HL-60/S4 (cell line): Measurements from ENCODE around the gene SIN3A.
"Not testable (repeated sequence)": the region's sequence is repeated elsewhere in the genome, so short reads cannot be mapped to it uniquely, and the experiment has no call there.

Experiments used
- in situ Hi-C: fragments of 300-500 bp; cut with MboI; formaldehyde crosslinking; loops from 2 replicates; pipeline ENCODE4 v1.14.3; 2022; ENCODE audit warnings: low sequenced_read_pairs

Gene SIN3A

DNA sequence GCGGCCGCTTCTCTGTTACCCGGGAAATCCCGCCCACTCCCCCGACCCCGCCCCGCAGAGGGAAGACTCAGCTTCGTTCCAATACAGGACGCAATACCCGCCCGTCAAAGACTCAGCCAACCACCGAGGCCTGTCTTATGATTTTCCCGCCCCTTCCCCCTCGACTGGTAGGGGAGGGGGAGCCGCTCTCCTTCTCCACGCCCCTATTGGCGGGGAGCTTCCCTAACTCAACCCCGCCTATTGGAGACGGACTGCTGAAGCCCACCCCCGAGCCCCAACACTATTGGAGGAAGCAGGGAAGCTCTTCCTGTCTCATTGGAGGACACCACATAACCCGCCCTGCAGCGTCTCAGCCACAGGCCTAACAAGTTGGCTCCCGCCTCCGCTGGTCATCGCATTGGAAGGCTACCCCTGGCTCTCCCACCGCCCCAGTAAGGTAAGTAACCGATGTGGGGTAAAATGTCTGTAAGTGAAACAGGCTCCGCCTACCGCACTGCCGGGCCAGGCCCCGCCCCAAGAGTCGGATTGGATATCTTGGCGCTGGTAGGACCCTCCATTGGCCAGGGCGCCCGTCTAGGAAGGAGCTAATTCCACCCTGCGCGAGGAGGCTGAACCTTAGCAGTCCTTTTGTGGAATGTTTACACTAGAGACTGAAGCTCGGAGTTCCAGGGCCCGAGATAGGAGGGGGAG lies at the start of gene SIN3A:
TSS of gene SIN3A (minus strand) at position 17 of the 690 bp plus-strand sequence. CDS start 21,315 bp downstream, outside the sequence.
- in situ Hi-C loops, result no loop called here

DNA sequence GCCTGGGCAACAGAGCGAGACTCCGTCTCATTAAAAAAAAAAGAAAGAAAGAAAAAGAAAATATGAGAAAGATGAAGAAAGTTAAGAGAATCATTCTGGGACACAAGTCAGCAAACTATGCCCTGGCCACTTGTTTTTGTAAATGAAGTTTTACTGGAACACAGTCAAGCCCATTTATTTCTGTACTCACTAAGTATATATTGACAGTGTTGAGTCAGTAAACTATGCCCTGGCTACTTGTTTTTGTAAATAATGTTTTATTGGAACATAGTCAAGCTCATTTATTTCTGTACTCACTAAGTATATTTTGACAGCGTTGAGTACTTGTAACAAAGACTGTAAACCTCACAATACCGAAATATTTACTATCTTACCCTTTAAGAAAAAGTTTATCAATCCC lies 42.2 kb upstream of the SIN3A start:
- in situ Hi-C loops, result no loop called here

DNA sequence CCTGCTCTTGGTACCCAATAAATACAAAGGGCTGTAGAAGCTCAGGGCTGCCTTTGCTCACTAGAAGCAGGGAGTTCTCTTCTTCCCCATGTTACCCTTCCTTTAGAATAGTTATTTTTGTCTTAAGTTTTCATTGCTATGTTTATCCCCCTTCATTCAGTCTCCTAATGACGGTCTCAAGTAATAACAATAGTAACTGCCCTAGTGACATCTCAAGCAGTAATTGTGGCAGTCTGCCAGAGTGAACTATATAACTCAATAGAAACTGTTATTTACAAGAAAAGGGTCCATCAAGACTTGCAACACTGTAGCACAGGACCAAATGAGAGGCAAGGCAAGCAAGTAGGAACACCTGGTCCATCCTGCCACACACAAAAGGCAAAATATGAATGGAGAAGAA lies 32.5 kb upstream of the SIN3A start:
- in situ Hi-C loops, result no loop called here

DNA sequence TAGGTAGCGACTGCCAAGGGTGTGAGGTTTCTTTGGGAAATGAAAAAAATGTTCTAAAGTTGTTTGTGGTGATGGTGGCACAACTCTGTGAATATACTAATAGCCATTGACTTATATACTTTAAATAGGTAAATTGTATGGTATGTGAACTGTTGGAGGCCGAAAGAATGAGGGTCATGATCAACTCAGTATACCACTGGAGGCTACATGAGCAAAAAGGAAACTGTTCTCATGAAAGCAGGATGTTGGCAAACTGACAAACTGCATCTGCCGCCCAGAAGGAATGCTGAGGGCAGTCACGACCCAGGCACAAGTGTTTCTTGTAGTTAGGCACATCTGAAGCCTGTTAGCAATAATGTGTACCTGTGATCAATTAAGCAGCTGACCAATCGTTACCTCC lies 32.1 kb upstream of the SIN3A start:
- in situ Hi-C loops, result not testable (repeated sequence)

DNA sequence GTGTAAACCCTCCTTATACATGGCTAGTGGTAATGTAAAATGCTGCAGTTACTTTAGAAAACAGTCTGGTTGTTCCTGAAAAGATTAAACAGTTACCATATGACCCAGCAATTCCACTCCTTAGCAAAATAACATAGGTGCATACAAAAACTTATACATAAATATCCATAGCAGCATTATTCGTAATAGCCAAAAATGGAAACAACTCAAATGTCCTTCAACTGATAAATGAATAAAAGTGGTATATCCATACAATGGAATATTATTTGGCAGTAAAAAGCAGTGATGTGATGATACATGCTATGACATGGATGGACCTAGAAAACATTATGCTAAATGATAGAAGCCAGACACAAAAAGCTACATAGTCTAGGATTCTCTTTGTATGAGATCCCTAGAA lies 31.6 kb upstream of the SIN3A start:
- in situ Hi-C loops, result no loop called here

DNA sequence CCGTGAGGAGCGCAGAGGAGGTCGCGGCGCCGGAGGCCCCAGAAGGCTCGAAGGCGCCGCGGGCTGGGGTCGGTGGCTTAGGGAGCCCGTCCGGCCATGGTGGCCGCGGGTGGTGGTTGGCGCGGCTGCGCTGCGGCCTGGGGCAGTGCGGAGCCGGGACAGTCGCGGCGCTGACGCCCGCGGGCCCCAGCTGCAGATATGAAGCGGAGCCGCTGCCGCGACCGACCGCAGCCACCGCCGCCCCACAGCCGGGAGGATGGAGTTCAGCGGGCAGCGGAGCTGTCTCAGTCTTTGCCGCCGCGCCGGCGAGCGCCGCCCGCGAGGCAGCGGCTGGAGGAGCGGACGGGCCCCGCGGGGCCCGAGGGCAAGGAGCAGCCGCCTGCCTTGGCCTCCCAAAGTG lies 29.0 kb upstream of the SIN3A start:
- in situ Hi-C loops, result not testable (repeated sequence)

DNA sequence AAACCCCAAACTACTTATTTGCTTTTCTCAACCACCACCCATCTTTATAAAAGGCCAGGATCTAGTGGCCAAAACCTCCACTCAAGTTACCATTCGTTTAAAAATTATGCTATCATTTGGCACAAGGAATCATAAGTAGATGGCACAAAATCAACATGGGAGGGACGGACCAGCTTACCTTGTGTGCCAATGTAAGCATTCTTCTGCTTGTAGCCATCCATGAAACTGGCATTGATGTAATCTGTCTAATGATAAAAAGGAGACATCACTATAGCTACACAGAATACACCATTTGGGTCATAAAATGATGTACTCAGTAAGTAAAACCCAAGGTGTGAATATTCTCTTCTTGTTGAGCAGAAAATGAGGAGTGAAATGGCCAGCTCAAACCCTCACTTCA lies 28.2 kb upstream of the SIN3A start:
- in situ Hi-C loops, result no loop called here

DNA sequence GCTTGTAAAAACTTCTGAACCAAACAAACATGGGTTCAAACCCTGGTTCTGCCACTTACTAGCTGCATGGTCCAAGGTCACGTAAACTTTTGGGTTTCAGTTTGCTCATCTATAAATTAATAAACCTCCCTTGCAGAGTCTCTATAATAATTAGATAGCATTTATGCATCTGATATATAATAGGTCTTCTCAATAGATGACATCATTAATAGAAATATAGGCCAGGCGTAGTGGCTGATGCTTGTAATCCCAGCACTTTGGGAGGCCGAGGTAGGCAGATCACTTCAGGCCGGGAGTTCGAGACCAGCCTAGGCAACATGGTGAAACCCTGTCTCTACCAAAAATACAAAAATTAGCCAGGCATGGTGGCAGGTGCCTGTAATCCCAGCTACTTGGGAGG lies 25.6 kb upstream of the SIN3A start:
- in situ Hi-C loops, result not testable (repeated sequence)

DNA sequence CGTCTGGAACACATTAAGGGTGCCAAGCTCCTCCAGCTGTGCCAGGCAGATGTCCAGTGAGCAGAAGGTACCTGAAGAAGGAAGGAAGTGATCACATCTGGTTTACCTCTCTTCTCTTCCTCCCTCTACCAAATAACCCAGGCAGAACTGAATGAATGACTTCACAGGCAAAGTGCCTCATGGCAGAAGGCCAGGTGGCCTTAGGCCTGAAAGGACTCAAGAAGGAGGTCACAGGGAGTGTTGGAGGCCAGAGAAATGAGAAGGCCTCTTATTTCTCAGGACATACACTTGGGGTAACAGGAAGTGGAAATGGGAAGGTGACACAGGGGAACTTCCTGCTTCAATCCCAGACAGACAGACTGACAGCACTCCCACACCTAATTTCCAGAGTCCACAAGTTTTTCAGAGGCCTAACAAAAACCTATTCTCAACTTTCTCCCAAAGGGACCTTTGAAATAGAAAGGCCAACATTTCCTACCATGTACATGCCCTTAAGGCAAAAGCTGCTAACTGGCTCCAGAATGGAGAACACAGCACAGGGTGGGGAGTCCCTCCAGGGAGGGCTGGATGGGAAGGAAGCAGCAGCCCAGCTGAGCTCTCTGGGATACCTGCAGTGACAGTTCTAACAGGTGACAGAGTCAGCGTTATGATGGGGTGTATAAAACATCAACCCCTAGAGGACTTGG lies 17.6 kb upstream of the SIN3A start:
- in situ Hi-C loops, result no loop called here

DNA sequence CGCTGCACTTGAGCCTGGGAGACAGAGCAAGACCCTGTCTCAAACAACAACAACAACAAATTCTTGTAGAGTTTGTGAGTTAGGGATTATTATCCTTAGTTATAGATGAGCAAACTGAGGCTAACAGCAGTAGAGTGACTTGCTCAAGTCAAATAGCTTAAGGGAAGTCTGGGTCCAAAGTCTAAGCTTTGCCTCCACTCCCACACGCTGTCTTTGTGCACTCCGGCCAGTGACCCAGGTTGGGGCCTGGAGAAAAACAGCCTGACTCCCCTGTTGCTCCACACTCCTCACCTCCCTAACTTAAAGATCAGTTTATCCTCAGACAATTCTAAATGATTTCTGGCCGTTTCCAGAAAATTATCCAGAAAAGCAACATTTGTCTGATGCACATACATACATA lies 9.2 kb upstream of the SIN3A start:
- in situ Hi-C loops, result no loop called here

DNA sequence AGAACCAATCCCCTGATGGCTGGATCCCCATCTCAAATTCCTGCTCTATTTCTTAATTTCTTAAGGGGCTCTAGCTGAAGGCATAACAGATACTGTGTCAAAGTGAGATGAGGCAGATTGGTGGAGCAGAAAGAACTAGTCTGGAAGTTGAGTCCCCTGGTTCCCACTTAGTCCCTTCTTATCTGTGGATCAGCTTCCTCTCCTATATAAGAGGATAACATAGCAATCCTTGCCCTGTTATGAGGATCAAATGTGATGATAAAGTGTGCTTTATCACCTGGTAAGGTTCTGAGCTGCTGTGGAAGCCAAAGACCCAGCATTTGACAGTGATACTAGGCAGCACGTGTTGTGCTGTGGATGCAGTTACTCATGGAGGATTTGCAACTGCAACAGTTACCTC lies 8.1 kb upstream of the SIN3A start:
- in situ Hi-C loops, result no loop called here

DNA sequence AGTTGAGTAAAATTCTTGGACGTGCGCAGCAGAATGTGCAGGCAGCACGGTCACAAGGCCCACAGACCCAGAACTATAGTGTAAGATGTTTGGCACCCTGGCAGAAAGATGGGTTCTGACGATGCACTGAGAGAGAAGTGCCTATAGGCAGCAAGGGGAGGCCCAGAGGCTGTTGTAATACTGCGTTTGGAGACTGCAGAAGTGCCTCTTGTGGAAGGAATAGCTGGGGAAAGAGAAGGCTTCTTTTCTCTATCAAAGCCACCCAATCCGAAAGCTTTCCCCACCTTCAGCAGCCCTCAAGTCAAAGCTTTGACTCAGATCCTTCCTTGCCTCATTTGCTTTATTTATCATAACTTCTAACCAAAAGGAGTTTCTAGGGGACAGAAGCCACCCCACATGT lies 5.2 kb upstream of the SIN3A start:
- in situ Hi-C loops, result no loop called here

DNA sequence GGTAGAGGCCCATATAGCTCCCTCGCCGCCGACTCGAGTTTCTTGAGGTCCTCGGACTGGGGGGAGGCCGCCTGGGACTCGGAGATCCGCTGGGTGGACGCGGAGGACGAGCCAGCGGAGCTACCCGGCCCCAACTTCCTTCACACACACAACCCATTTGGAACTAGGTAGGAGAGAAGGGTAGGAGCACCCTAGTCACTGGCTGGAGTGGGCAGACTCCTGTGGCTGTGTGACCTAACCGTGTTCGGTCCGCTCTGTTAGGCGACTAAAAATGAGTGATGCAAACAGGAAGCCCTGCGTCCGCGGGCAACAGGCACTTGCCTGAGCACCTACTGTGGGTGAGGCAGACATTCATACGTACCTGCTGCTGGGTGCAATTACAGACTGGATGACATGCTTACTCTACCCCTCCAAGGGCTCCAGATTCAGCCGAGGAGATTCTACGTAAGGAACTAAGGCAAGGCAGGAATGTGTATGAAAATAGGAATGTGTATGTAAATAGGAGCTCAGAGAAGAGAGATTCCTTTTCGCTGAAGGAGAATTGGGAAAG lies 4.6 kb upstream of the SIN3A start:
- in situ Hi-C loops, result no loop called here

DNA sequence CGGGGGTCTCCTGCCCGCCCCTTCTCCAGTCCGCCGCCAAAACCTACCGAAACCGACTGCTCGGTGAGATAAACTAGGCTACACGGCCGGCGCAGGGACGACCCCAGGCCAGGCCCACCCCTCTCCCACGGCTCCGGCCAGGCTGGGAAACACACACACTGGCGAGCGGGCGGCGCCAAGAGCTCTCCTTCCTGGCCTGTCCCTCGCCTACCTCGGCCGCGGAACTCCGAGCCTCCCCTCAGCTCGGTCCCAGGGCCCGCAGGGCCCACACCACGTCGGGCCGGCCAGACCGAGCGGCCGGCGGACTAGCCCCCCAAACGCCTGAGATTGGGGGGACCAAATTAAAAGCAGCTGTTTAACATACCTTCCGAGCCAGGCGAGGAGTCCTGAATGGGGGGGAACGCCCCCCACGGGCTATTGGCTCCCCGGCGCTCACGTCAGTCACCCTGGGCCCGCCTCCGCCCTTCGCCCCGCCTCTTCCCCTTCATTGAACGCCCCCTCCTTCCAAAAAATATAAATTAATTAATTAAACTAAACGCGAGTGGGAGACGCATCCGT lies 4.0 kb upstream of the SIN3A start:
- in situ Hi-C loops, result no loop called here

DNA sequence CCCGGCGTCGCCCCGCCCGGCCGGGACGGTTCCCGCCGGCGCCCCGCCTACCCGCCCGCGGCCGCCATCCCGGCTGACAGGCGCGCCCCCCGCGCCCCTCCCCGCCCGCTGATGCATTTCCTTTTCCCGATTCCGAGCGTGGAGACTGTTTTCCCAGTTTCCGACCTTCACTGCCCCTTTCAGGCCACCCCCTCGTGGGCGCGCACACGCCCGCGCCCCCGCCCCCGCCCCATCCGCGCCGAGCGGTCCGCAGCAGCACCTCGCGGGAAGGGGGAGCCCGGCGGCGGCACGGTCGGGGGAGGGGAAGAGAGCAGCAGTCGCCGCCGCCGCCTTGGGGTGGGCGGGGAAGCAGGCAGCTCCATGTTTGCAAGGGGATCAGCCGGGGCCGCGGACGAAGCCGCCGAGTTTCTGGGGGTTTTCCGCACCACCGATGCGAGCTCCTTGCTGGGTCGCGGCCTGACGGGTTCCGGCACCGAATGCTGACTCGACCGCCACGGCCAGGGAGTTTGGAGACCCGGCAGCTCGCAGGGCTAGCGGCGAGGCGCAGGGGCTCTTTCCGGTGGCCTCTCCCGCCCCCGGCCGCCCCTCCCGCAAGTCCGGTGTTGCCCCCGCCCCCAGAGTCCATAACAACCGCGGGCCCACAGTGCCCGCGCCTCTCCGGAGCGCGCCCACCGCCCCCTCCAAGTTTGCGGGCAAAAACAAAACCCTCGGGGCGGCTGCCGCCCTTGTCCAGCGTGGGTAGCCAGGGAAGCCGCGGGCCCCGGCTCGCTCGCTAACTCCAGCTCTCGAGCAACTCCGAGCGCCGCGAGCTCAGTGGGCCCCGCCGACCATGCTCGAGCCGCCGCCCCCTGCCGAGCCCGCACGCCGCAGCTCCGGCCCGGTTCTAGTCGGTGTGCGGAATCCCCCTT lies 3.2 kb upstream of the SIN3A start:
- in situ Hi-C loops, result no loop called here

DNA sequence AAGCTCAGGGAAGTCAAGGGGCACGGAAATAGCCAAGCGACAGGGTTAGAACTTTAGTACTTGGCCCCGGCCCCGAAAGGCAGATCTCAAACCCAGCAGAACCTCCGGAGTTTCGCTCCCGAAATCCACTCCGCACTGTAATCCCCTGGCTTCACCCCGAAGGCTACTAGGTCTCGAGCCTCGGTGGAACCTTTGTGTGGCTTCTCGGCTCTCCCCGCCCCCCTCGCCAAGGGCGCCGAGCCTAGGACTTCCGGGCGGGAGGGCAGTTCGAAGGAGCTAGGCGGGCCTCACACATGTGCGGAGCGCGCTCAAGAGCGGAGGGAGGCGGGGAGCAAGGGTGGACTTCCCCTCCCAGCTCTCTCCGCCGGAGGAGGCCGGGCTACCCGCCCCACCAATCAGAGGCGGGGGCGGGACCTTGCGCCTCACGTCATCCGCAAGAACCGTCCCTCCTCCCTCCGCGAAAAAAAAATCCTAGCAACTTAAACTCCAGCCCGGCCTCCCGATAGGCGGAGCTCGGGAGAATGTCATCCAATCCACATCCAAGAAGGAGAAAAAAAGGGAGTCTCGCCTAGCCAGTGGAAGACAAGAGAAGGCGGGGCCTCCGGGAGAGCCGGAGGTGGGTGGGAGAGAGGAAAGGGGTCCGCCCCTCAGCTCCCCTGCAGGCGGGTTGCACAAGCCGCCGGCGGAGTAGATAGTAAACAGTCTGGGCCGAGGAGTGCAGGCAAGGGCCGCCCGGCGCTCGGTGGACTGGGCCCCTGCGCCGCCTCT lies 2.4 kb upstream of the SIN3A start:
- in situ Hi-C loops, result no loop called here

DNA sequence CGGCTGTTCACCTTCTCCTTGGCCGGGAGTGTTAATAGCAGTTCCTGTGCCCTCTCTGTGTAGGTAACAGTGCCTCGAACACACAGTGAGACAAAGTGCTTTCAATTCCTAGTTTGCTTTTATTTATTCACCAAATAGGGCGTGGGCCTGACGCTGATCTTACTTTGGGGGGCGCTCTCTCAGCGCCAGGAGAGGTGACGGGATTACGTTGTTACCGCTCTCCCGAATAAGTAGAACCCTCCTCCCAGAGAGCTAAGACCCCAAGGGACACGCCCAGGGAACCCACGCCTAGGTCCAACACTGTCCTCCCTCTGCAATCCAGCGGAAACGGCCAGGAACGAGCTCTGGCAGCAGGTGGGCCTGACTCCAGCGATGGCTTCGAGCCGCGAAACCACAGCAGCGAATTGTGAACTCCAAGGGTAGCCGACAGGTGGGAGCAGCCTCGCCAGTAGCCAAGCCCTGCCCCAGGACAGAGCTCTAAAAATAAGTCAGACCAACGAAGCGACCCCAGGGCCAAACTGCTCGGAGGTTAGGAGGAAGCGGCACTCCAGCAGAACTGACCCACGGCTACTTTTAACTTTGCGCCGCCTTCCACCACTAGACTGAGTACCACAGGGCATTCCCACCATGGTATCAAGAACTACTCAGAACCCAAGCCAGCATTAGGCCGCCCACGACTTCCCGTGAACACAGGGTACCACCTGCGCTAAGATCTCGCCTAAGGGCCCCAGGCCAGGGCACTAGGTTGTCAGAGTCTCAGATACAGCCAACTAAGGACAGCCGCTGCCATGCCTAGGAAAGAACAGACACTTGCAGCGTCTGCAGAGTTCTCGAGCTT lies 1.6 kb upstream of the SIN3A start:
- in situ Hi-C loops, result no loop called here

DNA sequence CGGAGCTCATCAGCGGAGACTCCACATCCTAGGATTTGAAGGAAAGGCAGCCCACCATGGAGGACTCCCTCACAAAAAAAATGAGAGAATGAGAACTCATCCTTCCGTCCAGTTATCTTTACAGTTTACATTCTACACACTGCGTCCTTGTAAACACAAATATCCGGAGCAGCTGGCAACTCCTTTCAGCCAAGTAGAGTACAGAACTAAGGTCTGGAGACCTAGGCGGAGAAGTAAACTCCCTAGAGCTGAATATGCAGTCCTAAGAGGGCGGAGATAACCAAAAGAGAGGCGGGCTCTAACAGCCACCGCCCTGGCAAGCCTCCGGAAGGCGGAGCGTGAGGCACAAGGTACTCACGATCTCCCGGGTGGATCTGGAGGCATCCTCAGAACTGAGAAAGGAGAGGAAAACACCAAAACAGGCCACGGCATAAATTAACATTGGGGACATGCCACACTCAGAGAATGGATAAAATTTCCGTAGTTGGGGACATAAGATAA lies 924 bp upstream of the SIN3A start:
- in situ Hi-C loops, result no loop called here

DNA sequence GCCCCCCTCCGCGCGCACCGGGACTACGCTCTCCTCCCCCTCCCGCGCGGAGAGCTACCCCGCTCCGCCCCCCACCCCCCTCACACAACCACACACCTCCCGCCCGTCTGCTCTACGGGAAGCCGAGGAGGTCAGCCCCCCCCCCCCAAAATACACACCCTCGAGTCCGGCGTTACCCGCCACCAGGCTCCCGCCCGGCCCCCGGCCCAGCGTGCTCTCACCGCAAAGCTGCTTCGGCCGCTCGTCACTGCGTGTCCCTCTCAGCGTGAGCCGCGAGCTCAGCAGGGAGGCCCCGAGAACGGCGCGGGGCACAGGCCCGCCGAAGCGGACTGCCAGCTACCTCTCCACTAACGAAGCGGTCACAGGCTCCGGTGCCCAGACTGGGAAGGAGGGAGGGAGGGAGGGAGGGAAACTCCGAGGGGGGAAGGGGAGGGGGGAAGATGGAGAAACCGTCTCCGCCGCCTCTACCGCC lies 252 bp downstream of the SIN3A start:
- in situ Hi-C loops, result no loop called here
